Ishikawa (cell line): ENCODE results near the gene FIGLA.

Experiments
- EP300 ChIP-seq: IDR thresholded peaks from 2 replicates; pipeline ENCODE4 v1.6.1; 2012; ENCODE audit warnings: borderline replicate concordance
- FOXM1 ChIP-seq: IDR thresholded peaks from 2 replicates; pipeline ENCODE4 v1.6.1; 2012; ENCODE audit warnings: low read depth, borderline replicate concordance
- REST ChIP-seq: IDR thresholded peaks from 2 replicates; pipeline ENCODE4 v1.6.1; 2012; ENCODE audit warnings: low read depth, mild to moderate bottlenecking
- TF ChIP-seq, protein P1 (sequence below): IDR thresholded peaks from 2 replicates; pipeline ENCODE4 v1.6.1; 2012

DNA sequence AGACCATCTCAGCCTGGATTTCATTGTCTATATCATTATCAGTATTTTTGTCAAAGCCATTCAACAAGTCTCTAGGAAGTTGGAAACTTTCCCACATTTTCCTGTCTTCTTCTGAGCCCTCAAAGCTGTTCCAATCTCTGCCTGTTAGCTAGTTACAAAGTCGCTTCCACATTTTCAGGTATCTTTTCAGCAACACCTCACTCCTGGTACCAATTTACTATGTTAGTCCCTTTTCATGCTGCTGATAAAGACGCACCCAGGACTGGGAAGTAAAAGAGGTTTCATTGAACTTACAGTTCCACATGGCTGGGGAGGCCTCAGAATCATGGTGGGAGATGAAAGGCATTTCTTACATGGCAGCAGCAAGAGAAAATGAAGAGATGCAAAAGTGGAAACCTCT lies 9.3 kb upstream of the FIGLA start:
- TF ChIP-seq FOXM1: no peak
- TF ChIP-seq EP300: no peak
- TF ChIP-seq, protein P1, sequence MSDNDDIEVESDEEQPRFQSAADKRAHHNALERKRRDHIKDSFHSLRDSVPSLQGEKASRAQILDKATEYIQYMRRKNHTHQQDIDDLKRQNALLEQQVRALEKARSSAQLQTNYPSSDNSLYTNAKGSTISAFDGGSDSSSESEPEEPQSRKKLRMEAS: no peak
- no peak for TF ChIP-seq REST
